ENCODE data around the gene C7orf25.
"Not testable (repeated sequence)": the region's sequence is repeated elsewhere in the genome, so short reads cannot be mapped to it uniquely, and the experiment has no call there.

The C7orf25 gene

DNA sequence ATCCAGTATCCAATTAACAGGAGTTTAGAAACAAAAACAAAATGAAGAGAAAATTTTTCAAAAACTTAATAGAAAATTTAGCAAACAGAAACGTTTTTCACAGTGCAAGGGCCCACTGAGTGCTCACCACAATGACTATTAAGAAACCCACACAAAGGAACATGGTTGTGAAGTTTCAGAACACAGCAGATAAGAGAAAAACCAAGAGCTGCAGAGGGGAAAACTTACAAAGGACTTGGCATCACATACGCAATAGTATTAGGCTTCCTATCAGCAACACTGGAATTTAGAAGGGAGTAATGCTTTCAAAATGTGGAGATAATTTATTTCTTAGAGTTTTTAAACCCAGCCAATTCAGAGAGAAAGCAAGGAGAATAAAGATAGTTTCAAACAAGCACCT, 1.7 kb upstream of the C7orf25 start:
- H3K36me3 ChIP-seq (ENCODE audit: control insufficient read depth, insufficient read depth, low read length), result peaks cover 22% of the 10 kb centered on the region
- no peaks in the 10 kb centered on the region for H3K27me3 ChIP-seq (replicated peaks; ENCODE audit: control insufficient read depth, insufficient read depth, low read length, poor library complexity, severe bottlenecking)
- H3K27ac ChIP-seq (ENCODE audit: insufficient read depth, low read length, poor library complexity, severe bottlenecking), result no peak overlapping the region
- H3K9me3 ChIP-seq (ENCODE audit: control insufficient read depth, low read length), result no peaks in the 10 kb centered on the region
- DNase-seq, result no peak
- H3K4me3 ChIP-seq (ENCODE audit: insufficient read depth, low read depth, low read length, poor library complexity, severe bottlenecking), result no peak overlapping the region
- H3K4me1 ChIP-seq (ENCODE audit: control insufficient read depth, insufficient read depth, low read length, poor library complexity, severe bottlenecking), result no peaks in the 10 kb centered on the region

DNA sequence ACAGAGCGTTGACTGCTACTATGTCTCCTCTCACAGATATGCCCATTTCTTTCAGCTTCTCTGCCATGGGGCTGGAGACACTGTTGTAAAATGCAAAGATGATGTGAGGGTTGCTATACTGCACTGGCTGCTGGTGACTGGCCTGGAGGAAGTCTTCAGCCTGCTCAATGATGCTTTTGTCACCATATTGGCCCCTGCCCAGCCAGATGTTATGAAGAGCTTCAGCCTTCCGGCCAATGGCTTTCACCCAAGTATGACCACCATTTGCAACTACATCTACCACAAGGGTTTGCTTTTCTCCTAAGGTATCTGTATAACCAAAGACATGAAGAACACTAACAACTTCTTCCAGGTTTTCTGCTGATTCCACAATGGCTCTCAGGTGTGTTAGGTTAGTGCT, 1.6 kb downstream of the C7orf25 start:
- Histone ChIP-seq H3K4me1 (ENCODE audit: control insufficient read depth, insufficient read depth, low read length, poor library complexity, severe bottlenecking) (no peaks in the 10 kb centered on the region), H3K27me3 (replicated peaks; ENCODE audit: control insufficient read depth, insufficient read depth, low read length, poor library complexity, severe bottlenecking) (no peaks in the 10 kb centered on the region), H3K4me3 (ENCODE audit: insufficient read depth, low read depth, low read length, poor library complexity, severe bottlenecking) (no peak overlapping the region)

DNA sequence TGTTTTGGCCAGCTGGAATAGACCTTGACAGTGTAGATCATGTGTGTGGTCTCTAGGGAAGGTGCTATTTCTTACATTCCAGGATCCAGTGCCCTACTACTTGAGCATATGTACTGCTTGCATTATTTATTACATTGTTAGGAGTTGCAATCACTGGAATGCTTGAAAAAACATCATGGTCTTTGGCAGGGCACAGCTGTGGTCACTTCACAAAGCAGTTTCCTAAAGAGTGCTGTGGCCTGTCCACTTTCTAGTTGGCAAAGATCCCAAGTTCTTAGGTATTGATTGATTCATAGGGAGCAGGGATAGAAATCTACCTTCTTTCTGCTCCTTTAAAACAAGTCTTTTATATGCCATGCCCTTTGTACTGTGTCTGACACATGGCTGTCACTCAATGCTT, 4.6 kb downstream of the C7orf25 start:
- DNase-seq, result no peak

More for the DNA sequence above, 1.6 kb downstream of the C7orf25 start:
- Histone ChIP-seq H3K36me3 (ENCODE audit: control insufficient read depth, insufficient read depth, low read length) (no peaks in the 10 kb centered on the region), H3K9me3 (ENCODE audit: control insufficient read depth, low read length) (no peaks in the 10 kb centered on the region), H3K27ac (ENCODE audit: insufficient read depth, low read length, poor library complexity, severe bottlenecking) (no peak overlapping the region)
- no peak for DNase-seq

DNA sequence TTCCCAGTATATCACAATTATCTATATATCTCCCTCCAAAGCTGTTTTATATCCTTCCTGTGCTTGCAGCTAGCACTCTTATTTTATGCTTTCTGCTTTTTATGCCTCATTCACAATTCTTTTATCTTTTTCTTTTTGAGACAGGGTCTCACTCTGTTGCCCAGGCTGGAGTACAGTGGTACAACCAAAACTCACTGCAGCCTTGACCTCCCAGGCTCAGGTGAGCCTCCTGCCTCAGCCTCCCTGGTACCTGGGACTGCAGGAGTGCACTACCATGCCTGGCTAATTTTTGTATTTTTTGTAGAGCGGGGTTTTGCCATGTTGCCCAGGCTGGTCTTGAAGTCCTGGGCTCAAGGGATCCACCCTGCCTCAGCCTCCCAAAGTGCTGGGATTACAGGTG, 5.7 kb downstream of the C7orf25 start:
- no peaks in the 10 kb centered on the region for H3K36me3 ChIP-seq (ENCODE audit: control insufficient read depth, insufficient read depth, low read length)

More for the DNA sequence above, 4.6 kb downstream of the C7orf25 start:
- no peaks in the 10 kb centered on the region for H3K27me3 ChIP-seq (replicated peaks; ENCODE audit: control insufficient read depth, insufficient read depth, low read length, poor library complexity, severe bottlenecking)
- no peaks in the 10 kb centered on the region for H3K4me1 ChIP-seq (ENCODE audit: control insufficient read depth, insufficient read depth, low read length, poor library complexity, severe bottlenecking)
- no peaks in the 10 kb centered on the region for H3K36me3 ChIP-seq (ENCODE audit: control insufficient read depth, insufficient read depth, low read length)
- H3K27ac ChIP-seq (ENCODE audit: insufficient read depth, low read length, poor library complexity, severe bottlenecking), result no peak overlapping the region
- H3K4me3 ChIP-seq (ENCODE audit: insufficient read depth, low read depth, low read length, poor library complexity, severe bottlenecking), result no peak overlapping the region
- H3K9me3 ChIP-seq (ENCODE audit: control insufficient read depth, low read length), result no peaks in the 10 kb centered on the region

DNA sequence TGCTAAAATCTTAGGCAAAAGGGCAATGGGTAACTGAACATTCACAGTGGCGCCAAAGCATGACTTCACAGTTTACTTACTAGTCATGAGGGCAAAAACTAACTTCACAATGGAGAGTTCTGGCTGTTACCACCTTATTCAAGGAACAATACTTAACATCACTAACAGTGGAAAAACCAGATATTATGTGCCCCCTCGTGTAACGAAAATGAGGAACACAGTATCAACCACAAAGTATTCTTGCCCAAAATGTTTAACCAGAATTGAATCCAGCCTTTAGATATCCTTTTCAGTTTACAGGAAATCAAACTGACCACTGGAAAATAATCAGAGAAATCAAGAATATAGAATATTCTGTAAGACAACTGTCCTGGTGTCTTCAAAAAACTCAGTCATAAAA, 9.5 kb downstream of the C7orf25 start:
- Histone ChIP-seq H3K9me3 (ENCODE audit: control insufficient read depth, low read length) (no peaks in the 10 kb centered on the region), H3K4me3 (ENCODE audit: insufficient read depth, low read depth, low read length, poor library complexity, severe bottlenecking) (no peak overlapping the region), H3K4me1 (ENCODE audit: control insufficient read depth, insufficient read depth, low read length, poor library complexity, severe bottlenecking) (no peaks in the 10 kb centered on the region), H3K36me3 (ENCODE audit: control insufficient read depth, insufficient read depth, low read length) (no peaks in the 10 kb centered on the region), H3K27ac (ENCODE audit: insufficient read depth, low read length, poor library complexity, severe bottlenecking) (no peak overlapping the region), H3K27me3 (replicated peaks; ENCODE audit: control insufficient read depth, insufficient read depth, low read length, poor library complexity, severe bottlenecking) (no peaks in the 10 kb centered on the region)
- DNase-seq, result no peak

More for the DNA sequence above, 5.7 kb downstream of the C7orf25 start:
- H3K9me3 ChIP-seq (ENCODE audit: control insufficient read depth, low read length), result no peaks in the 10 kb centered on the region
- H3K27me3 ChIP-seq (replicated peaks; ENCODE audit: control insufficient read depth, insufficient read depth, low read length, poor library complexity, severe bottlenecking), result no peaks in the 10 kb centered on the region
- H3K27ac ChIP-seq (ENCODE audit: insufficient read depth, low read length, poor library complexity, severe bottlenecking), result no peak overlapping the region
- no peak for DNase-seq
- H3K4me3 ChIP-seq (ENCODE audit: insufficient read depth, low read depth, low read length, poor library complexity, severe bottlenecking), result no peak overlapping the region
- H3K4me1 ChIP-seq (ENCODE audit: control insufficient read depth, insufficient read depth, low read length, poor library complexity, severe bottlenecking), result no peaks in the 10 kb centered on the region

DNA sequence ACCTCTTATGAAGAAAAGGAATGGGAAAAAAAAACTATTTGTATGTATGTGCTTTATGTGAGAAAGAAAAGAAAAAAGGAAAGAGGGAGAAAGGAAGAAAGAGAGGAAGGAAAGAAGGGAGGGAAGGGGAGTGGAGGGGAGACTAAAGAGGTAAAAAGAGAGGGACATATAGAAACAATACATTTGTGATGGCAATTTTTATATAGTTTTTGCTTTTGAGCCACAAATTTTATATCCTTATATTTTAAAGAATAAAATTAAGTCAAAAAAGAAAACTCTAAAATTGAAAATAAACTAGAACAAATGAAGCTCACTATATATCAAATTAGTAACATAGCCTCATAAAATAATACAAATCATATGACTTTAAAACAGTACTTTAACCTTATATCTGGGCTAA, 11.0 kb downstream of the C7orf25 start:
- no peak for DNase-seq

DNA sequence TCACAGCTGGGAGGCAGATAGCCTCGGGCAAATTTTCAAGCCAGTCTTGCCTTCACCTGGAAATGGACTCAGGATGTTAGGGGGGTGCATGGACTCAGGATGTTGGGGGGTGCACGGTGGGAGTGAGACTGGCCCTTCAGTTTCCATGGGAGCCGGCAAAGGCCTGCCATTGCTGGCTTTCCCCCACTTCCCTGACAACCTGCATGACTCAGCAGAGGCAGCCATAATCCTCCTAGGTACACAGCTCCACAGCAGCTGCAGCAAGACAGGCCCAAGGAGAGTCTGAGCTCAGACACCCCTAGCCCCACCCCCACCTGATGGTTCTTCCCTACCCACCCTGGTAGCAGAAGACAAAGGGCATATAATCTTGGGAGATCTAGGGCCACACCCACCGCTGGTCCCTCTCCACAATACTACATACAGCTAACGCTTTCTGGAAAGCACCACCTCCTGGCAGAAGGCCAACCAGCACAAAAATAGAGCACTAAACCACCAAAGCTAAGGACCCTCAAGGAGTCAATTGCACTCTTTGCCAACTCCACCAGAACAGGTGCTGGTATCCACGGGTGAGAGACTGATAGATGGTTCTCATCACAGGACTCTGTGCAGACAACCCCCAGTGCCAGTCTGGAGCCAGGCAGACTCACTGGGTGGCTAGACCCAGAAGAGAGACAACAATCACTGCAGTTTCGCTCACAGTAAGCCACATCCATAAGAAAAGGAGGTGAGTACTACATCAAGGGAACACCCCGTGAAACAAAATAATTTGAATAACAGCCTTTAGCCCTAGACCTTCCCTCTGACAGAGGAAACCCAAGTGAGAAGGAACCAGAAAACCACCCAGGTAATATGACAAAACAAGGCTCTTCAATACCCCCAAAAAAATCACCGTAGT, 18.3 kb downstream of the C7orf25 start:
- H3K36me3 ChIP-seq (ENCODE audit: control insufficient read depth, insufficient read depth, low read length), result no peaks in the 10 kb centered on the region
- H3K27ac ChIP-seq (ENCODE audit: insufficient read depth, low read length, poor library complexity, severe bottlenecking), result no peak overlapping the region
- DNase-seq, result no peak
- no peaks in the 10 kb centered on the region for H3K9me3 ChIP-seq (ENCODE audit: control insufficient read depth, low read length)
- no peaks in the 10 kb centered on the region for H3K4me1 ChIP-seq (ENCODE audit: control insufficient read depth, insufficient read depth, low read length, poor library complexity, severe bottlenecking)
- H3K27me3 ChIP-seq (replicated peaks; ENCODE audit: control insufficient read depth, insufficient read depth, low read length, poor library complexity, severe bottlenecking), result no peaks in the 10 kb centered on the region
- H3K4me3 ChIP-seq (ENCODE audit: insufficient read depth, low read depth, low read length, poor library complexity, severe bottlenecking), result no peak overlapping the region

More for the DNA sequence above, 11.0 kb downstream of the C7orf25 start:
- no peaks in the 10 kb centered on the region for H3K36me3 ChIP-seq (ENCODE audit: control insufficient read depth, insufficient read depth, low read length)
- H3K9me3 ChIP-seq (ENCODE audit: control insufficient read depth, low read length), result no peaks in the 10 kb centered on the region
- no peak overlapping the region for H3K27ac ChIP-seq (ENCODE audit: insufficient read depth, low read length, poor library complexity, severe bottlenecking)
- no peaks in the 10 kb centered on the region for H3K27me3 ChIP-seq (replicated peaks; ENCODE audit: control insufficient read depth, insufficient read depth, low read length, poor library complexity, severe bottlenecking)
- no peak overlapping the region for H3K4me3 ChIP-seq (ENCODE audit: insufficient read depth, low read depth, low read length, poor library complexity, severe bottlenecking)
- H3K4me1 ChIP-seq (ENCODE audit: control insufficient read depth, insufficient read depth, low read length, poor library complexity, severe bottlenecking), result no peaks in the 10 kb centered on the region

DNA sequence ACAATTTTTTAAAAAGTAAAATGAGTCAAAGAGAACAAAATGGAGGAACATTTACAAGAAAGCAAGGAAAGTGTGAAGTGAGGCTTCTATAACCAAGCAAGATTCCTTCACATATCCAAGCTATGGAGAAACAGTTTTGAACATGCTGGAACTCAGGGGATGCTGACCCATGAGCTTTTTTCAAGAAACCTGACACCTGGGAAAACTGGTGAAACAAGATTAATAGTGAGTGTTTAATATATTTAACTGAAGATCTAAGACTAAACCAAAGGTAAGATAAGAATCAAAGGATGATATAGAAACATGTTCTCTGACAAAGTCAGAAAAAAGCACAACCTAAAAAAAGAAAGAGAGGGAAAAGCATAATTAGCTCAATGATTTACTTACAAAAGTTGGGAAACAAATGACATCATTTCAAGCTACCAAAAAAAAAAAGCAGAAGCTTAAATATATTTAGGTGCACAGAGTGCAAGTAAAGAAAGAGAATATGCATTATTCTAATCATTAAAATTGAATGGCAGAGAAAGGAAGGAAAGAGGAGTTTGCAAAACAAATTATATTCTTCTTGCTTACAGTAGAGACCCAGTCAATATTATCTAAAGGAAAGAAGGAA, 24.9 kb downstream of the C7orf25 start:
- H3K27ac ChIP-seq (ENCODE audit: insufficient read depth, low read length, poor library complexity, severe bottlenecking), result no peak overlapping the region
- DNase-seq, result no peak

DNA sequence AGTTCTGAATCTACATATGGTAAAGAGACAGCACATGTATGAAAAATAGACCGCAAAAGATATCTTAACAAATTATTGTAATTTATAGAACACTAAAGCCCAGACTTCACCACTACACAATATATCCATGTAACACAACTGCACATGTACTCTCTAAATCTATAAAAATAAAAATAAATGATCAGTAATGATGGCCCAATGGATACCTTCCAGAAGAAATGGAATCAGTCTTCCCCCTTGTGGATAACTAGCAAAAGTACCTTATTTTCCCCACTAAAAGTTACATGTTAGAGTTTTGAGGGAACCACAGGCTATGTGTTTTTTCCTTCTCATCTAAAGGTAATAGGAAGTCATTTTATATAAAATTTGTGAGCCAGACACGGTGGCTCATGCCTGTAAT, 25.7 kb downstream of the C7orf25 start:
- Histone ChIP-seq H3K36me3 (ENCODE audit: control insufficient read depth, insufficient read depth, low read length) (no peaks in the 10 kb centered on the region), H3K27me3 (replicated peaks; ENCODE audit: control insufficient read depth, insufficient read depth, low read length, poor library complexity, severe bottlenecking) (no peaks in the 10 kb centered on the region), H3K4me1 (ENCODE audit: control insufficient read depth, insufficient read depth, low read length, poor library complexity, severe bottlenecking) (no peaks in the 10 kb centered on the region), H3K4me3 (ENCODE audit: insufficient read depth, low read depth, low read length, poor library complexity, severe bottlenecking) (no peak overlapping the region), H3K27ac (ENCODE audit: insufficient read depth, low read length, poor library complexity, severe bottlenecking) (no peak overlapping the region), H3K9me3 (ENCODE audit: control insufficient read depth, low read length) (no peaks in the 10 kb centered on the region)
- no peak for DNase-seq

More for the DNA sequence above, 24.9 kb downstream of the C7orf25 start:
- Histone ChIP-seq H3K36me3 (ENCODE audit: control insufficient read depth, insufficient read depth, low read length) (no peaks in the 10 kb centered on the region), H3K9me3 (ENCODE audit: control insufficient read depth, low read length) (no peaks in the 10 kb centered on the region), H3K27me3 (replicated peaks; ENCODE audit: control insufficient read depth, insufficient read depth, low read length, poor library complexity, severe bottlenecking) (no peaks in the 10 kb centered on the region), H3K4me3 (ENCODE audit: insufficient read depth, low read depth, low read length, poor library complexity, severe bottlenecking) (no peak overlapping the region), H3K4me1 (ENCODE audit: control insufficient read depth, insufficient read depth, low read length, poor library complexity, severe bottlenecking) (no peaks in the 10 kb centered on the region)

DNA sequence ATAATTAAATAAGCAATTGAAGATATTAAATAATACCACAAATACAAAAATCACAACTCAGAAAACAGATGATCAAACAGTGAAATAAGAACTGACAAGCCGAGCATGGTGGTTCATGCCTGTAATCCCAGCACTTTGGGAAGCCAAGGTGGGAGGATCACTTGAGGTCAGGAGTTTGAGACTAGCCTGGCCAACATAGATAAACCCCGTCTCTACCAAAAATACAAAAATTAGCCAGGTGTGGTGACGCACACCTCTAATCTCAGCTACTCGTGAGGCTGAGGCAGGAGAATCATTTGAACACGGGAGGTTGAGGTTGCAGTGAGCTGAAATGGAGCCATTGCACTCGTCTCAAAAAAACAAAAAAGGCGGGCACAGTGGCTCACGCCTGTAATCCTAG, 26.7 kb downstream of the C7orf25 start:
- not testable (repeated sequence) for H3K4me1 ChIP-seq (ENCODE audit: control insufficient read depth, insufficient read depth, low read length, poor library complexity, severe bottlenecking); H3K27ac ChIP-seq (ENCODE audit: insufficient read depth, low read length, poor library complexity, severe bottlenecking); DNase-seq; H3K4me3 ChIP-seq (ENCODE audit: insufficient read depth, low read depth, low read length, poor library complexity, severe bottlenecking); H3K36me3 ChIP-seq (ENCODE audit: control insufficient read depth, insufficient read depth, low read length); H3K27me3 ChIP-seq (replicated peaks; ENCODE audit: control insufficient read depth, insufficient read depth, low read length, poor library complexity, severe bottlenecking); H3K9me3 ChIP-seq (ENCODE audit: control insufficient read depth, low read length)
